AG10803 (cell line): ENCODE results near the gene MND1.

ENCODE experiments used
- DNase-seq: peaks from one replicate; pipeline ENCODE4 v3.0.0; 2010; ENCODE audit warnings: low read depth
- H3K4me3 ChIP-seq: 2 replicates; pipeline ENCODE4 v1.5.1; 2011; ENCODE audit warnings: mild to moderate bottlenecking, low read length, control low read depth
- TF ChIP-seq, protein P1 (sequence below): conservative IDR thresholded peaks from 2 replicates; pipeline ENCODE4 v1.5.1; 2011; ENCODE audit warnings: mild to moderate bottlenecking, low read length, control low read depth, inconsistent platforms

Gene MND1

DNA sequence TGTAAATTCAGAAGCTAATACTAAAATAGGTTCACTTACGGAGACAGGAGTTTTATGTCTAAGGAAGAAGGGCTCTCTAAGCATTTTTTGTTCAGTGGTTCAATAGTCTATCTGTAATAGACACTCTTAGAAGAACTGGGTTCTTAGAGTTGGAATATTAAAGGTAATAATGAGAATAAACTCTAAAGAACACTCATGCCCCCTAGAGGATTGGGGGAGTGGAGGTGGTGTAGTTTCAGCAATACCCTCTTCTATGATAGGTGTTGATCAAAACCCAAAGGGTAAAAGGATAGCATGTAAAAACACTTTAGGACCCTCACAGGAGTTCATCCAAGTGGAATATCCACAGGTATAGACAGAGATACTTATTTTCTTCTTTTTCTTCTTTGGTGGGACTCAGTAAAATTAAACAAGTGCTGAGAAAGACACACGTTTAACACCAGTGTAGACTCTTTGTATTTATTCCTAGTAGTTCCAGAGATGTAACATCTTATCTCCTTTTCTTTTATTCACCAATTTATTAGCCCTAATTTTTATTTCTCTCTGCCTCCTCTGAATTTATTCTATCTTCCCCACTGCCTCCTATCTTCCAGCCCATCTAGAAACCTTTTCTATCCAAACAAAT, 25.7 kb upstream of the MND1 start:
- TF ChIP-seq, protein P1, sequence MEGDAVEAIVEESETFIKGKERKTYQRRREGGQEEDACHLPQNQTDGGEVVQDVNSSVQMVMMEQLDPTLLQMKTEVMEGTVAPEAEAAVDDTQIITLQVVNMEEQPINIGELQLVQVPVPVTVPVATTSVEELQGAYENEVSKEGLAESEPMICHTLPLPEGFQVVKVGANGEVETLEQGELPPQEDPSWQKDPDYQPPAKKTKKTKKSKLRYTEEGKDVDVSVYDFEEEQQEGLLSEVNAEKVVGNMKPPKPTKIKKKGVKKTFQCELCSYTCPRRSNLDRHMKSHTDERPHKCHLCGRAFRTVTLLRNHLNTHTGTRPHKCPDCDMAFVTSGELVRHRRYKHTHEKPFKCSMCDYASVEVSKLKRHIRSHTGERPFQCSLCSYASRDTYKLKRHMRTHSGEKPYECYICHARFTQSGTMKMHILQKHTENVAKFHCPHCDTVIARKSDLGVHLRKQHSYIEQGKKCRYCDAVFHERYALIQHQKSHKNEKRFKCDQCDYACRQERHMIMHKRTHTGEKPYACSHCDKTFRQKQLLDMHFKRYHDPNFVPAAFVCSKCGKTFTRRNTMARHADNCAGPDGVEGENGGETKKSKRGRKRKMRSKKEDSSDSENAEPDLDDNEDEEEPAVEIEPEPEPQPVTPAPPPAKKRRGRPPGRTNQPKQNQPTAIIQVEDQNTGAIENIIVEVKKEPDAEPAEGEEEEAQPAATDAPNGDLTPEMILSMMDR: peak; percentile 87
- H3K4me3 ChIP-seq: no peak overlapping the region
- peak; percentile 53 for DNase-seq

DNA sequence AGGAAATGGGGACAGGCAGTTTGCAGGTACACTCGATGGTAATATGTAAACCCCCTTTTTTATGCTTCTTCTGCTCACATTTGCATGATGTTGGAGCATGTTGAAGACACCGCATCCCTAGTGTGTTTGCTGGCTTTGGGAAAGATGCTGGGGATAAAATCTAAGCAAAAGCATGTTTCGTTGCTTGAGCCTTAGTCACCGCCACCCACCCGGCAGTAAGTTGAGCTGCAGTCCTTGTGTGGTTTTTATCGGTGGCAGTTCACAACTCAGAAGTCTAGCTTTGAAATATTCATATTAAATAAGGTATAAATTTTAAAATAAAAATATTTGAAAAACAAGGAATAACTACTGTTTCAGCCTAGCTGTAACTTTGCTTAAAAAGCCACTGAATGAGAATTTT, 21.7 kb upstream of the MND1 start:
- peak; percentile 51 for DNase-seq
- H3K4me3 ChIP-seq: no peak overlapping the region
- TF ChIP-seq, protein P1: no peak

DNA sequence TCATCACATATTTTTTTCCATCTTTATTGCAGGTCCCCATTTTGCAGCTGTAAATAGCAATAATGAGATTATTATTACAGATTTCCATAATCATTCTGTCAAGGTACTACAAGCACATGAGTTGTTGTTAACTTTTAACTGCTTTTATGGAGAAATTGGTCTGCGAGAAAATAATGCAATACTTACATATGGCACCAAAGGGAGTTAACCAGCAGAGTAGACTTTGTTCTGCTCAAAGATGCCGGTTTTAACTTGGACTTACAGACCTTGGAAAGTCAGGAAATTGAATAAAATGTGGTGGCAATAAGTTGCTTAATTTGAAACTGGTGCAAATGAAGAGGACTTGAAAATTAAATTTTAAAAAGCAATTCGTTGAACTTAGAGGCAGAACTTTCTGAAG, 20.4 kb upstream of the MND1 start:
- no peak for DNase-seq
- no peak overlapping the region for H3K4me3 ChIP-seq
- TF ChIP-seq, protein P1: no peak

DNA sequence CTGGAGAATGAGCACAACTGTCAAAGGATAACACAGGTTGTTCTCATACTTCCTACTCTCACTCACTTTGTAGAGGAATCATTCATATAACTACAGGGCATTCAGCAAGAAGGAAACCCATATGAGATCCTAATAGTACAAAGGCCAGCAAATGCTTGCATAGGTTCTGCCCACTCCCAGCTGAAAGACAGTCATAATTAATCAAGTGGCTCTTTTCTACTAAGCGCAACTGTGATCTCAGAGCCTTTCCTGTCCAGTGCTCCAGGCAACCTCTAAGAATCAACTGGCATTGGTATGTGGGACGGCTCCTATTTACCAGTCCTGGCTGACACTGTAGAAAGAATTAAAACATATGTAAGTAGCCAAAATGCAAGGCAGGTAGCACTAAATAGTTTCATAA, 18.9 kb upstream of the MND1 start:
- TF ChIP-seq, protein P1: no peak
- no peak overlapping the region for H3K4me3 ChIP-seq
- DNase-seq: no peak

DNA sequence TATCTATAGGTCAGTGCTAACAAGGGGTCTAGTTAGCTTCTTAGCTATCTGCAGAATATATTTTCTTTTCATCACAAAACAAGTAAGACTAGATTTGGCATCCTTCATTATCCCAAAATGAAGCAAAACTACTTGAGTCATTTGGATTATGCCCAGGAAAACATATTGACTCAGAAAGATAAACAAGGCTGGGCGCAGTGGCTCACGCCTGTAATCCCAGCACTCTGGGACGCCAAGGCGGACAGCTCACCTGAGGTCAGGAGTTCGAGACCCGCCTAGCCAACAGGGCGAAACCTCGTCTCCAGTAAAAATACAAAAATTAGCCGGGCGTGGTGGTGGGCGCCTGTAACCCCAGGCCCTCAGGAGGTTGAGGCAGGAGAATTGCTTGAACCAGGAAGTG, 18.0 kb upstream of the MND1 start:
- no peak for DNase-seq
- TF ChIP-seq, protein P1: no peak

DNA sequence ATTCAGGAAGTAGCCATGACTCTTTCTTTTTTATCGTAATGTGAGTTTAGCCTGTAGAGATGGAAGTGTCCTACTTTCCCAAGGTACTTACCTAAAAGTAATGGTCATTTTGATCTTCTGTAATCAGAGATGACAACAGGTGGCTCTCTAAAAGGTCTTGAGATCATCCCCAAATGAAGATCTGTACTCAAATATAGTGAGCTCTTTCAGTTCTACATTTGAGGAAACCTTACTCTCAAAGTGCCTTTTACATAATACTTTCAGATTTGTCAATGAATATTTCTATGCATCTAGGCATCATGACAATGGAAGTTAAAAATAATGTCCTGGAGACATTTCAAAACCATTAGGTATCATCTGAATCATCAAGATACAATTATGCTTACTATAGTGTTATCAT, 17.2 kb upstream of the MND1 start:
- no peak overlapping the region for H3K4me3 ChIP-seq
- TF ChIP-seq, protein P1: no peak
- DNase-seq: no peak

More for the DNA sequence above, 18.0 kb upstream of the MND1 start:
- H3K4me3 ChIP-seq: no peak overlapping the region

DNA sequence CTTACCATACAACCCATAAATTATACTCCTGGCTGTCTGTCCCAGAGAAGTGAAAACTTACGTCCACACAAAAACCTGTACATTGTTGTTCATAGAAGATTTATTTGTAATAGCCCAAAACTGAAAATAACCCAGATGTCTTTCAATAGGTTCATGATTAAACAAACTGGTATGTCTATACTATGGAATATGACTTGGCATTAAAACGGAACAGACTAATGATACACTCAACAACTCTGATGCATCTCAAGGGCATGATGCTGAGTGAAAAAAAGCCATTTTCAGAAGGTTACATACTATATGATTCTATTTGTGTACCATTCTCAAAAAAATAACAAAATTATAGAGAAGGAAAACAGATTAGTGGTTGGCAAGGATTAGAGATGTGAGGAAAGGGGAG, 11.6 kb upstream of the MND1 start:
- H3K4me3 ChIP-seq: no peak overlapping the region
- DNase-seq: peak; percentile 36
- TF ChIP-seq, protein P1: no peak; the same call in 1 of the 2 replicates
